PC-9 (cell line): Measurements from ENCODE around the gene INTS1. TPM values are rescaled to one million over a fixed set of nuclear protein-coding genes. Genes with fewer than 3 reads are reported as not detected.

Experiments used
- BruUV-seq: library from RNA; stranded (reverse); fragments of 400-500 nt; replicated peaks from 2 replicates; lab custom pipeline; 2021; lab: Mats Ljungman, UMichigan
- CTCF ChIA-PET: fragments of 300-600 bp; sonication (Branson Sonifier 250); formaldehyde crosslinking; loops from one replicate; lab custom pipeline; 2022; ENCODE audit warnings: antibody characterized with exemption; lab: Charles Lee
- POLR2A ChIA-PET: fragments of 300-600 bp; sonication (Branson Sonifier 250); formaldehyde crosslinking; loops from one replicate; lab custom pipeline; 2022; ENCODE audit warnings: antibody characterized with exemption; ENCODE audit not compliant: unreplicated experiment; lab: Charles Lee
- DNase-seq, 2 experiments: peaks; one replicate each; pipeline versions ENCODE4 v3.0.0 to v3.0.0-alpha.2; 2015 to 2022; ENCODE audit warnings: mixed read lengths in 1 of 2
- H2AFZ ChIP-seq: fragments of 200-600 bp; sonication (generic); 2 replicates; pipeline ENCODE4 v1.8.1; 2017; ENCODE audit warnings: antibody characterized with exemption
- H3F3A ChIP-seq: fragments of 200-600 bp; sonication (generic); 2 replicates; pipeline ENCODE4 v1.8.1; 2017; ENCODE audit warnings: antibody characterized with exemption, mild to moderate bottlenecking, low read depth; ENCODE audit not compliant: insufficient read depth
- H3K27ac ChIP-seq: fragments of 200-600 bp; sonication (generic); 2 replicates; pipeline ENCODE4 v1.6.1; 2016; ENCODE audit warnings: mixed run types
- H3K27me3 ChIP-seq: fragments of 200-600 bp; sonication (generic); 2 replicates; pipeline ENCODE4 v1.6.1; 2016; ENCODE audit warnings: low read depth, mixed run types; ENCODE audit not compliant: insufficient read depth
- H3K36me3 ChIP-seq: fragments of 200-600 bp; sonication (generic); 2 replicates; pipeline ENCODE4 v1.6.1; 2016; ENCODE audit warnings: low read depth, mixed run types
- H3K4me1 ChIP-seq: fragments of 200-600 bp; sonication (generic); replicated peaks from 2 replicates; pipeline ENCODE4 v1.6.1; 2016; ENCODE audit warnings: mixed run types; ENCODE audit not compliant: insufficient read depth
- H3K4me2 ChIP-seq: fragments of 200-600 bp; sonication (generic); 2 replicates; pipeline ENCODE4 v1.6.1; 2017; ENCODE audit warnings: mixed run types
- H3K4me3 ChIP-seq: fragments of 200-600 bp; sonication (generic); 2 replicates; pipeline ENCODE4 v1.6.1; 2016; ENCODE audit warnings: mixed run types
- H3K79me2 ChIP-seq: fragments of 200-600 bp; sonication (generic); 2 replicates; pipeline ENCODE4 v1.6.1; 2017; ENCODE audit warnings: low read depth, mixed run types
- H3K9me2 ChIP-seq: fragments of 200-600 bp; sonication (generic); 2 replicates; pipeline ENCODE4 v1.8.1; 2017; ENCODE audit warnings: mild to moderate bottlenecking; ENCODE audit not compliant: insufficient read depth
- H3K9me3 ChIP-seq: fragments of 200-600 bp; sonication (generic); 2 replicates; pipeline ENCODE4 v1.8.1; 2016; ENCODE audit warnings: low read depth; ENCODE audit not compliant: insufficient read depth
- H4K20me1 ChIP-seq: fragments of 200-600 bp; sonication (generic); 2 replicates; pipeline ENCODE4 v1.8.1; 2017; ENCODE audit not compliant: insufficient read depth
- EZH2 ChIP-seq: fragments of 200-600 bp; sonication (generic); IDR thresholded peaks from 2 replicates; pipeline ENCODE4 v1.8.0; 2017; ENCODE audit warnings: antibody characterized with exemption, low read depth
- intact Hi-C: fragments of 100-400 bp; cut with micrococcal nuclease; formaldehyde crosslinking; loops from one replicate; pipeline ENCODE4 v1.10.0; 2022; ENCODE audit not compliant: unreplicated experiment
- total RNA-seq: library from RNA; stranded (reverse); gene quantifications from 2 replicates; pipeline ENCODE4 v1.2.3, GENCODE V29; 2021
- TF ChIP-seq, protein P1 (sequence below): fragments of 200-600 bp; sonication (generic); conservative IDR thresholded peaks from 2 replicates; pipeline ENCODE4 v1.6.1; 2017; ENCODE audit warnings: mixed run types, antibody characterized with exemption, mild to moderate bottlenecking, moderate library complexity

The INTS1 gene
- total RNA-seq, 1 experiment from 2014 or later = 124 TPM

DNA sequence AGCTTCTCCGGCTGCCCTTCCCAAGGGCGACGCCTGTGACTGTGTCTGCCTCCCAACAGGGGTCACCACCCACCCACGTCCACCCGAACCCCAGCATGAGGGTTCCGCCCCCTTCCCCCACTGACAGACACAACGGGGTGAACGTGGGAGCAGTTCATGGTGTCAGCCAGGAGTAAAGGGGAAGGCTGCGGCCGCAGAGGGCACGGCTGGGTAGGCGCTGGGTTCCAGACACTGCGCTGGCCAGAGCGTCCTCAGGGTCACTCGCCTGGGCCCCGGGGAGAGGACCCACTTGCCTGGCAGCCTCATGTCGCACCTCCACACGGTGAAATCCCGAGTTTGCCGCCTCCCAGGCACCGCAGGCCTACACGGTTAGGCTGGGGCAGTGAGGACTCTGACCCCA lies 21.1 kb downstream of the INTS1 start:
- Histone ChIP-seq H3K36me3 (0 out of 2 replicates have a peak, but pooled peaks cover 7% of the 10 kb centered on the region), H3K9me3 (no peaks in the 10 kb centered on the region), H3K4me3 (no peak overlapping the region), H3K9me2 (no peaks in the 10 kb centered on the region), H3K4me1 (no peaks in the 10 kb centered on the region), H4K20me1 (no peaks in the 10 kb centered on the region; the same call in 1 of the 2 replicates), H3K4me2 (no peak overlapping the region), H2AFZ (no peak overlapping the region), H3K27me3 (no peaks in the 10 kb centered on the region), H3K79me2 (no peaks in the 10 kb centered on the region), H3K27ac (no peak overlapping the region), H3F3A (no peaks in the 10 kb centered on the region)
- ChIA-PET CTCF (no interaction called here), POLR2A (no interaction called here)
- intact Hi-C loops = no loop called here
- no peak for TF ChIP-seq EZH2
- TF ChIP-seq, protein P1, sequence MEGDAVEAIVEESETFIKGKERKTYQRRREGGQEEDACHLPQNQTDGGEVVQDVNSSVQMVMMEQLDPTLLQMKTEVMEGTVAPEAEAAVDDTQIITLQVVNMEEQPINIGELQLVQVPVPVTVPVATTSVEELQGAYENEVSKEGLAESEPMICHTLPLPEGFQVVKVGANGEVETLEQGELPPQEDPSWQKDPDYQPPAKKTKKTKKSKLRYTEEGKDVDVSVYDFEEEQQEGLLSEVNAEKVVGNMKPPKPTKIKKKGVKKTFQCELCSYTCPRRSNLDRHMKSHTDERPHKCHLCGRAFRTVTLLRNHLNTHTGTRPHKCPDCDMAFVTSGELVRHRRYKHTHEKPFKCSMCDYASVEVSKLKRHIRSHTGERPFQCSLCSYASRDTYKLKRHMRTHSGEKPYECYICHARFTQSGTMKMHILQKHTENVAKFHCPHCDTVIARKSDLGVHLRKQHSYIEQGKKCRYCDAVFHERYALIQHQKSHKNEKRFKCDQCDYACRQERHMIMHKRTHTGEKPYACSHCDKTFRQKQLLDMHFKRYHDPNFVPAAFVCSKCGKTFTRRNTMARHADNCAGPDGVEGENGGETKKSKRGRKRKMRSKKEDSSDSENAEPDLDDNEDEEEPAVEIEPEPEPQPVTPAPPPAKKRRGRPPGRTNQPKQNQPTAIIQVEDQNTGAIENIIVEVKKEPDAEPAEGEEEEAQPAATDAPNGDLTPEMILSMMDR = no peak
- DNase-seq = no peak
- BruUV-seq = no TSS peak

DNA sequence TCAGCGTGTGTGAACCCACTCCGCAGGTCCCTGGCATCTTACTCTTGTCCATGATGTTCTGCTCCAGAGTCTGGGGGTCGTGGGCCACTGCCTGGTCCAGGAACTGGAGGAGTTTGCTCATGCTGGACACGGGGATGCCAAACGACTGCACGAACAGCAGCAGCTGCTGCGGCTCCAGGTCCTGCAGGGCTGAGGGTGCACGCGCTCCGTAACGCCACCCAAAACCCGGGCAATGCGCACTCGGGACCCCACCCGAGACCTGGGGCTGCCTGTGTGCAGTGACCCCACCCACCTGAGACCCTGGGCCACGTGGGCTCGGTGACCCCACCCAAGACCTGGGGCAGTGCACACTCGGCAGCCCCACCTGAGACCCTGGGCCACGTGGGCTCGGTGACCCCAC lies 22.9 kb downstream of the INTS1 start:
- no peak overlapping the region for H2AFZ ChIP-seq
- no peaks in the 10 kb centered on the region for H3K9me2 ChIP-seq
- intact Hi-C loops = no loop called here
- TF ChIP-seq, protein P1 = no peak
- no peak for TF ChIP-seq EZH2
- H3K4me2 ChIP-seq = no peak overlapping the region
- H3K27me3 ChIP-seq = no peaks in the 10 kb centered on the region
- H3F3A ChIP-seq = no peaks in the 10 kb centered on the region
- H3K4me1 ChIP-seq = no peaks in the 10 kb centered on the region
- no peak overlapping the region for H3K27ac ChIP-seq
- no peak overlapping the region for H3K4me3 ChIP-seq
- no peaks in the 10 kb centered on the region; the same call in 1 of the 2 replicates for H4K20me1 ChIP-seq
- no peaks in the 10 kb centered on the region for H3K9me3 ChIP-seq
- H3K79me2 ChIP-seq = no peaks in the 10 kb centered on the region
- no TSS peak for BruUV-seq
- ChIA-PET CTCF (no interaction called here), POLR2A (no interaction called here)
- no peaks in the 10 kb centered on the region for H3K36me3 ChIP-seq
- DNase-seq = no peak

DNA sequence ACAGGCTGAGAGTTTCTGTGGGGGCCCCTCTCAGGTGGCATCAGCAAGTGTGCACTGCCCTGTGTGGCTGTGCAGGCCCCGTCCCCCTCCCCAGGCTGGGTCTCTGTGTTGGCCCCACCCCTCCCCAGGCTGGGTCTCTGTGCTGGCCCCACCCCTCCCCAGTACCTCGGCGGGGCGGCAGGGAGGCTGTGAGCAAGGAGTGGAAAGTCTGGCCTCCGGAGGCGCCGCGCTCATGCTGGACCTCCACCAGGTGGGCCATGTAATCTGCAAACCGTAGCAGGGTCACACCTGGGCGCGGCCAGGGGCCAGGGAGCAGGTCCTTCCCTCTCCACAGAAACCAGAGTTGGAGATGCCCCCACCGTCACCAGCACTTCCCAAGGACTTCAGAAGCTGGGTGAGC lies 23.5 kb downstream of the INTS1 start:
- no peak for DNase-seq
- ChIA-PET CTCF (no interaction called here), POLR2A (no interaction called here)
- H3K27ac ChIP-seq = no peak overlapping the region
- TF ChIP-seq EZH2 = no peak
- TF ChIP-seq, protein P1 = no peak
- H3K4me2 ChIP-seq = no peak overlapping the region
- H3K9me2 ChIP-seq = no peaks in the 10 kb centered on the region
- no TSS peak for BruUV-seq
- H3K36me3 ChIP-seq = no peaks in the 10 kb centered on the region
- intact Hi-C loops = no loop called here
- no peak overlapping the region for H3K4me3 ChIP-seq
- no peaks in the 10 kb centered on the region for H3K9me3 ChIP-seq
- no peaks in the 10 kb centered on the region for H3K79me2 ChIP-seq
- no peaks in the 10 kb centered on the region; the same call in 1 of the 2 replicates for H4K20me1 ChIP-seq
- no peaks in the 10 kb centered on the region for H3F3A ChIP-seq
- no peaks in the 10 kb centered on the region for H3K27me3 ChIP-seq
- no peaks in the 10 kb centered on the region for H3K4me1 ChIP-seq
- no peak overlapping the region for H2AFZ ChIP-seq
